Measurements from ENCODE around the gene STK40.

Gene STK40

DNA sequence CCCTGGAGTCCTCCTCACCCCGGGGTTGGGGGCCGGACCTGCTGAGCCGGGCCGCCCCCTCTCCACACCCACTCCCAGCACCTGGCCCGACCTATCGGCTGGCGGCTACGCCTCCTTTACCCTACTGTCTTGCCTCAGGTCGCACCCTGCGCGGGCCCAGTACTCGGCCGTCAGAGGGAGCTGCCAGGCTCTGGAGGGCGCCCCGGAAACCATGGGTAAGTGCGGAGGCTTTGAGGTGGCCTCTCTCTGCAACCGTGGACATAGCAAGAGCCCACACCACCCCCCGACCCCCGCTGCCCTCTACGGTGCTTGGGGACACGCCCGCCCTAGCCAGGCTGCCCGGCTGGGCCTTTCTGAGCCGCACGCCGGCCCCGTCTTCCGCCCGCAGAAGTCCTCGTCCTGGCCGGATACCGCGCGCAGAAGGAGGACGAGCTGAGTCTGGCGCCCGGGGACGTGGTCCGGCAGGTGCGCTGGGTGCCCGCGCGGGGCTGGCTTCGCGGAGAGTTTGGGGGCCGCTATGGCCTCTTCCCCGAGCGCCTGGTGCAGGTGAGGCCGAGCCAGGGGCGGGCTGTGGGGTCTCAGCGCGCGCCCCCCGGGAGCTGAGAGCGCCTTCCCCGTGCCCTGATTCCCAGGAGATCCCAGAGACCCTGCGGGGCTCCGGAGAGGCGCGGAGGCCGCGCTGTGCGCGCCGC, 79.4 kb downstream of the STK40 start, which contains the start of gene SH3D21:
SH3D21 (plus strand) TSS at position 159 of the 692 bp plus-strand sequence; CDS start at position 212, 53 bp downstream.
- DNase-seq, result peak; percentile 54 to 55

GRCh38 chr1:36305915-36306209, 79.9 kb downstream of the STK40 start:
- DNase-seq, result no peak

- no peak for DNase-seq
Measured at GRCh38 chr1:36304970-36305914, 80.5 kb downstream of the STK40 start.

DNA sequence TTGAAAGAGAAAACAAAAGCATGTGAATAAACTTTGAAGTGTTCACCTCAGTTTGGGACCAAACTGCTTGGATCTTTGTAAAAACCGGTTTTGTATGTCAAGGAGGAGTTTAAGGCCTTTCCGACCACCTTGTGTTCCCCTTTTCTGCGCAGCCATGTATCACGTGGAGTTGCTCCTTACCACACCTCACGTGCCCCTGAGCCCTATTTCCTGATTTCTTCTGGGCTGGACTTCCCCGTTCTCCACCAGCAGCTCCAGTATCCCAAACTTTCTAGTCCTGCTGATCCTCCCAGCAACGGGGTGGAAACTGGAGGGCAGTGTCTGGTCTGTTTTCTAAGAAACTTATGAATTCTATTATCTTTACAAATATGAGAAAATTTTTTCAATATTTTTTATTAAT, 81.2 kb downstream of the STK40 start:
- DNase-seq, result peak in 1 of 2 donors; percentile 34

DNA sequence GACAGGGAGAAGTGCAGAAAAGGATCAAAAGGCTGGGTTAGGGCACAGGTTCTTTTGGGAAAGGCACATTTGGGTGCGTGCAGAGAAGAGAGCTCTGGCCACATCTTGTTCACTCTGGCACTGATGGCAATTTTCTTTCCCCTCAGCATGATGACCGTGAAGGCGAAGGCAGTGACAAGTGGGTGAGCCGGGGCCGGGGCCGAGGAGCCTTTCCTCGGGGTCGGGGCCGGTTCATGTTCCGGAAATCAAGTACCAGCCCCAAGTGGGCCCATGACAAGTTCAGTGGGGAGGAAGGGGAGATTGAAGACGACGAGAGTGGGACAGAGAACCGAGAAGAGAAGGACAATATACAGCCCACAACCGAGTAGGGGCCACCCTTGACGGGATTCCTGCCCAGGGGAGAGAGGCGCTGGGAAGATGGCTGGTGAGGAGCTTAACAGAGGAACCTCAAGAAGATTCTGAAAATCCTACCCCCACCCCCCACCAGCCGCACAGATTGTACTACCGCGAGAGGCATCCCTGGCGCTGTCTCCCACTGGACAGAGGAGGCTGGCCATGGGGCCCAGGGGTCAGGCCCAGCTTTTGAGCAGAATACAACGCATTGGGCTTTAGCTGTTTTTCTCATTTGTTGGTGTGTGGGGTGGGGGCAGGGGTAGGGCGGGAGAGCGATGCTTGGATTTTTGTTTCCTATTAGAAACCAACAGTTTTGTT, 81.9 kb downstream of the STK40 start:
- DNase-seq, result no peak

DNA sequence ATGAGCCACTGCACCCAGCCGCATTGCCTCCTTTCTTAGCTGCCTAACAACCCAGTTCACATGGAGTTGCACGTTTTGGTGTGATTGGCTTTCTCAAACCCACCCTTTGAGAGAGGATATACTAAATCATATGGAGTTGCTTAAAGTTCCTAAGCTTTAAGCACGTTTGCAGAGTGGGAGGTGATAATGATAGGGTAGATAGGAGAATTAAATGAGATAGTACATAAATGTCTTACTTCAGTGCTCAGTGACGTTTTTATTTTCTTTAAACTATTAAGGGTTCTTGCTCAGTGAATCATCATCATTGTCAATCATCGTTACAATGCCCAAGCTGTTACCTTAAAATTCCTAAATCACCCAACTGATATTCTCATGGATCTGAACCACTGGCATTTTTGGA, 82.5 kb downstream of the STK40 start:
- DNase-seq, result no peak

DNA sequence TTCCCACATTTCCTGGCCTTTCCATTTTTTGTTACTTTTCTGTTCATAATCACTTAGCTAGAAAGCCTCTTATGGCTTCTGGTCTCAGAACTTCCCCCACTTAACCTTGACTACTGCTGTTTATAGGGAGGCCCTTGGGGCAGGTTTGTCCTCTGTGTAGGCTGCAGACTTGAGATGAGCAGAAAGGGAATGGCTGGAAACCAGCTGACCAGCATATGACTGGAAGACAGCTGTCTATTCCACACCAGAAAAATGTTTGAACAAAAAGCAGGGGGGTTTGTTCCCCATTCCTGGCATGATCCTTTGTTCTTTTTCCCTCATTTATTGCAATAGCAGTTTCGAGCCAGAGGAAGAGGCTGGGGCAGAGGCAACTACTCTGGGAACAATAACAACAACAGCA, 84.5 kb downstream of the STK40 start:
- no peak for DNase-seq

- no peak for DNase-seq
Measured at GRCh38 chr1:36300526-36300925, 85.2 kb downstream of the STK40 start.

- no peak for DNase-seq
Measured at GRCh38 chr1:36298640-36299039, 87.1 kb downstream of the STK40 start.

GRCh38 chr1:36297062-36297461, 88.7 kb downstream of the STK40 start:
- no peak for DNase-seq

- no peak for DNase-seq
Measured at GRCh38 chr1:36295390-36295789, 90.3 kb downstream of the STK40 start.
